Natural killer cell (primary cell): ENCODE results near the gene DOCK4. TPM values are rescaled to one million over a fixed set of nuclear protein-coding genes. Genes with fewer than 3 reads are reported as not detected.

Experiments used
- ATAC-seq, 3 donors: fragments of 150-1000 bp in 2 of 3; fragments of 200-7000 bp in 1 of 3; cut with Tn5 transposase; 1 replicate in 1 of 3; 2 replicates in 2 of 3; pipeline ENCODE4 v1.10.0; 2021; ENCODE audit warnings: mild to moderate bottlenecking in 2 of 3, moderate library complexity in 2 of 3
- DNase-seq, 2 donors: peaks; one replicate each; pipeline versions ENCODE4 v3.0.0 to v3.0.0-alpha.2; 2013 to 2021; ENCODE audit warnings: mixed read lengths in 1 of 2
- H3K27ac ChIP-seq: one replicate; pipeline ENCODE4 v1.5.1; 2013; ENCODE audit warnings: mild to moderate bottlenecking, low read length
- H3K27me3 ChIP-seq: one replicate; pipeline ENCODE4 v1.6.1; 2013; ENCODE audit warnings: low read length; ENCODE audit not compliant: control insufficient read depth, insufficient read depth
- H3K36me3 ChIP-seq: one replicate; pipeline ENCODE4 v1.6.1; 2013; ENCODE audit warnings: low read length; ENCODE audit not compliant: control insufficient read depth, insufficient read depth
- H3K4me1 ChIP-seq: one replicate; pipeline ENCODE4 v1.6.1; 2013; ENCODE audit warnings: low read length; ENCODE audit not compliant: control insufficient read depth, insufficient read depth
- H3K4me3 ChIP-seq: one replicate; pipeline ENCODE4 v1.5.1; 2013; ENCODE audit warnings: low read length
- H3K9me3 ChIP-seq: one replicate; pipeline ENCODE4 v1.6.1; 2013; ENCODE audit warnings: low read length; ENCODE audit not compliant: control insufficient read depth, insufficient read depth
- H3K27ac Mint-ChIP-seq, 2 donors: one replicate each; pipeline ENCODE4 v1.8.0; 2022; ENCODE audit warnings: mild to moderate bottlenecking in 2 of 2, mixed read lengths in 2 of 2, moderate library complexity in 1 of 2
- H3K27me3 Mint-ChIP-seq, 2 donors: one replicate each; pipeline ENCODE4 v1.8.0; 2022; ENCODE audit warnings: low read depth in 2 of 2, mixed read lengths in 2 of 2
- H3K36me3 Mint-ChIP-seq: one replicate; pipeline ENCODE4 v1.8.0; 2022; ENCODE audit warnings: mixed read lengths
- H3K4me1 Mint-ChIP-seq, 2 donors: one replicate each; pipeline ENCODE4 v1.8.0; 2022; ENCODE audit warnings: mixed read lengths in 2 of 2
- H3K4me3 Mint-ChIP-seq: one replicate; pipeline ENCODE4 v1.8.0; 2022; ENCODE audit warnings: mild to moderate bottlenecking, moderate library complexity, mixed read lengths
- H3K9me3 Mint-ChIP-seq, 2 donors: one replicate each; pipeline ENCODE4 v1.8.0; 2022; ENCODE audit warnings: mixed read lengths in 2 of 2
- CTCF ChIP-seq: fragments of 200-600 bp; IDR thresholded peaks from one replicate; pipeline ENCODE4 v1.8.0; 2022; ENCODE audit warnings: antibody characterized with exemption
- WGBS: methylation state at CpG from one replicate; pipeline ENCODE4 v1.1.7; 2013; ENCODE audit warnings: missing lambda C conversion rate; ENCODE audit not compliant: insufficient coverage; 5-methylcytosine and 5-hydroxymethylcytosine counted together
- intact Hi-C: fragments of 100-400 bp; cut with micrococcal nuclease; formaldehyde crosslinking; loops from one replicate; pipeline ENCODE4 v1.14.2; 2022
- total RNA-seq, 4 donors: library from RNA; stranded (reverse); fragments of 120-200 nt in 1 of 4; gene quantifications; one replicate each; pipeline versions ENCODE4 v1.2.3 to v1.2.4, GENCODE V29; 2013 to 2022

Gene DOCK4
- total RNA-seq, 3 donors from 2014 or later (not counting 1 experiment from before 2014, with no cell fraction given): 0.61 to 2.4 (median 0.89) TPM

- TF ChIP-seq CTCF: no peak
- Mint-ChIP-seq H3K4me1 (no peaks in the 10 kb centered on the region), H3K9me3 (no peaks in the 10 kb centered on the region), H3K36me3 (no peaks in the 10 kb centered on the region), H3K27me3 (peaks cover 0 to 7% of the 10 kb centered on the region in 2 donors), H3K27ac (no peak overlapping the region), H3K4me3 (no peak overlapping the region)
- no peak overlapping the region for H3K4me3 ChIP-seq
- DNase-seq: no peak
- intact Hi-C loops: no loop called here
- H3K4me1 ChIP-seq: no peaks in the 10 kb centered on the region
- H3K9me3 ChIP-seq: no peaks in the 10 kb centered on the region
- H3K27me3 ChIP-seq: no peaks in the 10 kb centered on the region
- no peak overlapping the region for H3K27ac ChIP-seq
- no peak for ATAC-seq
- no peaks in the 10 kb centered on the region for H3K36me3 ChIP-seq
Measured at GRCh38 chr7:112122144-112122543, 84.1 kb downstream of the DOCK4 start.

DNA sequence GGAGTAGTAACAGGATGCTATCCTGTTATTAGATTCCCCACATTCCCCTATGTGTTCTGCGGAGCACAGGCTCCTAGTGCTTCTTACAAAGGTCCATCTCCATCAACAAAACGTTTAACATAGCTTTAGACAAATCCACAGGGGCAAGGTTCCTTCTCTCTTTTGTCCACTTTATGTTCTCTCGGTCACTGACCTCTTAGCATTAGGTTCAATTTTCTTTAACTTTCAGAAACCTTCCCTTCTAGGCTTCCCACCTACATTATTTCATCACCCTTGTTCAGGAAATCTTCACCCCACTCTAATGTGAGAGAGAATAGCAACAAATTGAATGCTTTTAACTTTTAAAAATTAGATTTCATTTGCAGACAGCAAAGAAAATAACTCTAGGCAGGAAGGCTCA lies 84.9 kb downstream of the DOCK4 start:
- H3K36me3 Mint-ChIP-seq: no peaks in the 10 kb centered on the region
- H3K9me3 ChIP-seq: no peaks in the 10 kb centered on the region
- no peak overlapping the region for H3K27ac Mint-ChIP-seq
- no peaks in the 10 kb centered on the region for H3K9me3 Mint-ChIP-seq
- intact Hi-C loops: no loop called here
- no peaks in the 10 kb centered on the region for H3K4me1 Mint-ChIP-seq
- H3K4me3 Mint-ChIP-seq: no peak overlapping the region
- ATAC-seq (no peak), DNase-seq (no peak)
- H3K27me3 Mint-ChIP-seq: peaks cover 0 to 7% of the 10 kb centered on the region in 2 donors
- H3K4me1 ChIP-seq: no peaks in the 10 kb centered on the region
- H3K27me3 ChIP-seq: no peaks in the 10 kb centered on the region
- no peak for TF ChIP-seq CTCF
- 86% methylated on average over 3 of the region's 3 CpGs for WGBS
- H3K36me3 ChIP-seq: no peaks in the 10 kb centered on the region
- no peak overlapping the region for H3K27ac ChIP-seq
- H3K4me3 ChIP-seq: no peak overlapping the region

DNA sequence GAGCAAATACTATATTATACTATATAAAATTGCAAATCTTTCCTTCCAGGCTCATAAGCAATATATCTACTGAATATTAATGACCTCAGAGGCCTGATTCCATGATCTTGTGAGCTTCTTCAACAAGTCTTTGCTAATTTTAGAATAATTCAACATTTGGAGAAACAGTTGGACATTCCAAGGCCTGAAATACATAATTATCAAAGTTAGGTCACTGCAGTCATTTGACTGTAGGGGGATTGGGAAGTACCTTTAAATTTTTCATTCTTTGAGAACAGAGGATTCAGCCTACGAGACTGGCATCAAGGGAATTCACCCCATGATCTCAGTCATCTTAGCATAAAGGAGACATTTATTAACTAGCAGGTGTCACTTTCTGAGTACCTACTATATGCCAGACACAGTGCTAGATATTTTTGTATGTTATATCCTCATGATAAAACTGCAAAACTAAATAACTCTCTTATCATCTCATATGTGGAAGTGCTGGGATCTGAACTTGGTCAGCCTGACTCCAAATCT lies 85.4 kb downstream of the DOCK4 start:
- Mint-ChIP-seq H3K27ac (no peak overlapping the region), H3K4me1 (no peaks in the 10 kb centered on the region), H3K4me3 (no peak overlapping the region), H3K9me3 (no peaks in the 10 kb centered on the region), H3K27me3 (peaks cover 0 to 7% of the 10 kb centered on the region in 2 donors), H3K36me3 (no peaks in the 10 kb centered on the region)
- no peaks in the 10 kb centered on the region for H3K27me3 ChIP-seq
- ATAC-seq: no peak
- no peak overlapping the region for H3K4me3 ChIP-seq
- 67% methylated on average over 1 of the region's 1 CpG for WGBS
- no peaks in the 10 kb centered on the region for H3K9me3 ChIP-seq
- H3K36me3 ChIP-seq: no peaks in the 10 kb centered on the region
- H3K4me1 ChIP-seq: no peaks in the 10 kb centered on the region
- no peak for TF ChIP-seq CTCF
- intact Hi-C loops: no loop called here
- no peak for DNase-seq
- no peak overlapping the region for H3K27ac ChIP-seq
